HL-60 (cell line): Measurements from ENCODE around the gene XIRP2.

Experiments
- DNase-seq, 2 experiments: peaks; one replicate each; pipeline ENCODE4 v3.0.0-alpha.2; 2010 to 2020; ENCODE audit warnings: low read depth in 1 of 2, low spot score in 1 of 2
- H3K27ac ChIP-seq: fragments of 250-450 bp; sonication (Bioruptor Pico); replicated peaks from 2 replicates; pipeline ENCODE4 v1.5.1; 2020; ENCODE audit warnings: mild to moderate bottlenecking, moderate library complexity
- H3K27me3 ChIP-seq: fragments of 250-450 bp; sonication (Bioruptor Pico); 2 replicates; pipeline ENCODE4 v1.5.1; 2021; ENCODE audit warnings: mild to moderate bottlenecking, moderate library complexity; ENCODE audit not compliant: insufficient read depth, poor library complexity, severe bottlenecking
- H3K4me3 ChIP-seq: replicated peaks from 2 replicates; pipeline ENCODE4 v1.5.1; 2011; ENCODE audit warnings: mild to moderate bottlenecking, control low read depth, low read length; ENCODE audit not compliant: insufficient read depth
- GABPA ChIP-seq: IDR thresholded peaks from 2 replicates; pipeline ENCODE4 v1.6.1; 2012; ENCODE audit warnings: low read depth
- POLR2AphosphoS5 ChIP-seq: IDR thresholded peaks from 2 replicates; pipeline ENCODE4 v1.6.1; 2012; ENCODE audit warnings: low read depth
- REST ChIP-seq: IDR thresholded peaks from 2 replicates; pipeline ENCODE4 v1.6.1; 2012; ENCODE audit warnings: low read depth; ENCODE audit not compliant: insufficient replicate concordance
- SPI1 ChIP-seq: IDR thresholded peaks from 2 replicates; pipeline ENCODE4 v1.6.1; 2012; ENCODE audit warnings: low read depth, mild to moderate bottlenecking, borderline replicate concordance
- TF ChIP-seq, protein P1 (sequence below): IDR thresholded peaks from one replicate; pipeline ENCODE4 v1.5.1; 2011; ENCODE audit warnings: low read length, control low read depth, inconsistent platforms; ENCODE audit not compliant: insufficient read depth

Gene XIRP2

DNA sequence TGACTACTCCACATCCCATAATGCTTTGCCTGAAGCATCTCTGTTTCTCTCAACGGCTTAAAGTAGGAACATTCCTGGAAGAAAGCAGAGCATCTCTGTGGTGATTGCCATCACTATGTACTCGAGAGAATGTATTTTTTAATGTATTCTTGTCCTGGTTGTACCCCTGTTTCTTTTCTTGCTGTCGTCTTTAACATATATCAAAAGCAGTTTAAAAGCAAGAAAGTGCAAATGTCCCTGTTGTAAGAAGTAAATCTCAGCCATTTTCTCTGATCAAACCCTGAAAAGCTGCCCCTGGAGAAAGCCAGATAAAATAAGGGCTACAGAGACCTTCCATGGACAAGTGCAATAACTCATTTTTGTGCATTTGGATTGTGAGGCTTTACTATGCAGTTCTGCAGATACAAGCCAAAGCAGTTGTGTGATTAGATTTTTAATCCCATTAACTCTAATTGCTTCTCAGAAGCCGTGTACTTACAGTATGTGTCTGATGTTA is 70.8 kb downstream of the XIRP2 start:
- Histone ChIP-seq H3K27me3 (no peaks in the 10 kb centered on the region), H3K27ac (no peak overlapping the region), H3K4me3 (no peak overlapping the region)
- no peak for DNase-seq
- TF ChIP-seq REST = no peak
- no peak for TF ChIP-seq GABPA
- TF ChIP-seq SPI1 = no peak
- no peak for TF ChIP-seq POLR2AphosphoS5
- TF ChIP-seq, protein P1, sequence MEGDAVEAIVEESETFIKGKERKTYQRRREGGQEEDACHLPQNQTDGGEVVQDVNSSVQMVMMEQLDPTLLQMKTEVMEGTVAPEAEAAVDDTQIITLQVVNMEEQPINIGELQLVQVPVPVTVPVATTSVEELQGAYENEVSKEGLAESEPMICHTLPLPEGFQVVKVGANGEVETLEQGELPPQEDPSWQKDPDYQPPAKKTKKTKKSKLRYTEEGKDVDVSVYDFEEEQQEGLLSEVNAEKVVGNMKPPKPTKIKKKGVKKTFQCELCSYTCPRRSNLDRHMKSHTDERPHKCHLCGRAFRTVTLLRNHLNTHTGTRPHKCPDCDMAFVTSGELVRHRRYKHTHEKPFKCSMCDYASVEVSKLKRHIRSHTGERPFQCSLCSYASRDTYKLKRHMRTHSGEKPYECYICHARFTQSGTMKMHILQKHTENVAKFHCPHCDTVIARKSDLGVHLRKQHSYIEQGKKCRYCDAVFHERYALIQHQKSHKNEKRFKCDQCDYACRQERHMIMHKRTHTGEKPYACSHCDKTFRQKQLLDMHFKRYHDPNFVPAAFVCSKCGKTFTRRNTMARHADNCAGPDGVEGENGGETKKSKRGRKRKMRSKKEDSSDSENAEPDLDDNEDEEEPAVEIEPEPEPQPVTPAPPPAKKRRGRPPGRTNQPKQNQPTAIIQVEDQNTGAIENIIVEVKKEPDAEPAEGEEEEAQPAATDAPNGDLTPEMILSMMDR = no peak

DNA sequence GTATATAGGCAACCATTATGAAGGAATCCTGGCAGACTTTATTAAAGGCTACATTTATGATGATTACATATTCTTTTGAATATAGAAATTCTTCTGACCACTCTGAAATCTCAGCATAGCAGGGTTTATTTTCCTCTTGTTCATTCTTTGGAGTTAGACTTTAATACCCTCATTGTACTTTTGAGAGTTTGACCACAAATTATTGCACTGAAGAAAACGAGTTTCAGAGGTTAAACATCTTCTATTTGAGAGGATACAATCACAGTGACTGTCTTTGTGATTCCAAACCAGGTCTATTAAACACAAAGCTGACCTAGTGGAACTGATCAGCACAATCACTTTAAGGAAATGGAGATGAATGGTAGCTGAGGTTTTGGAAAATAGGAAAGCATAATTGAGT is 71.3 kb downstream of the XIRP2 start:
- no peak for DNase-seq
- Histone ChIP-seq H3K27ac (no peak overlapping the region), H3K4me3 (no peak overlapping the region), H3K27me3 (no peaks in the 10 kb centered on the region)
- TF ChIP-seq REST = no peak
- no peak for TF ChIP-seq SPI1
- TF ChIP-seq, protein P1 = no peak
- TF ChIP-seq POLR2AphosphoS5 = no peak
- TF ChIP-seq GABPA = no peak

DNA sequence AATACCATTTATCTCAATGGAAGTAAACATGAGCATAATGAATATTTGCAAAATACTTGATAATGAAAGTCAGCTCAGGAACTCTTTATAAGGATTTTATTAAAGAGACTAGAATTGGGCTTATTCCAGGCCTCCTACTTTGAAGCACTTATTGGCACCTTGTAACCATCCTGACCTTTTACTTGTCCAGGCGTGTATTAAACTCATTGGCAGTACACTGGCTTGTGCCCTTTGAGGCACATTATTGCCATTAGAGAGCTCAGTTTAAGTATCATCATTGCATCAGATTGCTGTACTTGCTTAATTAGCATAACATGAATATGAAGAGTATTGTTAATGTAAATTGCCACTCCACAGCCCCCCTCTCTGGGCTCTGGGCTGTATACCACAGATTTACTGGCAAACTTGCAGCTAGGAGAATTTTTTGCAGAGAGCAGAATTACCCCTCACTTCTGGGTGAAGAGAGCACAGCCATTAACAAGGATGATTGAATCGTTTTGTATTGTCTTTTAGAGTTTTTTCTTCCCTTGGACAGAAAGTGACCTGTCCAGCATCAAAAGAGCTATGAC is 72.5 kb downstream of the XIRP2 start:
- Histone ChIP-seq H3K4me3 (no peak overlapping the region), H3K27ac (no peak overlapping the region), H3K27me3 (no peaks in the 10 kb centered on the region)
- no peak for DNase-seq
- TF ChIP-seq REST (no peak), GABPA (no peak), SPI1 (no peak), POLR2AphosphoS5 (no peak)
- TF ChIP-seq, protein P1 = no peak
